ENCODE data around the gene FOXN3. TPM values are rescaled to one million over a fixed set of nuclear protein-coding genes. Genes with fewer than 3 reads are reported as not detected.

Gene FOXN3
- total RNA-seq, 4 donors from 2014 or later, result 129 to 213 (median 163) TPM

DNA sequence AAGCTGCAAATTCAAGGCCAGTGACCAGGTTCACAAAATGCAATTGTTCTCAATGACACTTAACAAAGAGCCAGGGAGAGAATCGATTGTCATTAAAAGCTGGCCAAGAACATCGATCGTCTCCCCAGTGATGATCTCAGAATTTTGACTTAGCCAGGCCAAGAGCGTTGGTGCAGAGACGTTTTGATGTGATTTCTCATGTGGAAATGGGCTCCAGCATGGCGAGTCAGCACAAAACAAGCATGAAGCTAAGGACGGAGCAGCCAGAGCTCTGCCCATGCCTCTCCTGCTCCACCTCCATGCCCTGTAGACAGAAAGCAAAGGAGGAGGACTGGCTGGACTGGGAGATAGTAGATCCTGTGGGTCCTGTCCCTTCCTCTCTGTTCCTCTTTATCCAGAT, 270.8 kb downstream of the FOXN3 start:
- Histone ChIP-seq H3K36me3 (no peaks in the 10 kb centered on the region), H3K27me3 (no peaks in the 10 kb centered on the region), H3K27ac (no peak overlapping the region), H3K4me3 (no peak overlapping the region), H3K9me3 (no peaks in the 10 kb centered on the region), H3K4me1 (no peaks in the 10 kb centered on the region)
- no peak for DNase-seq
- TF ChIP-seq, protein P1, sequence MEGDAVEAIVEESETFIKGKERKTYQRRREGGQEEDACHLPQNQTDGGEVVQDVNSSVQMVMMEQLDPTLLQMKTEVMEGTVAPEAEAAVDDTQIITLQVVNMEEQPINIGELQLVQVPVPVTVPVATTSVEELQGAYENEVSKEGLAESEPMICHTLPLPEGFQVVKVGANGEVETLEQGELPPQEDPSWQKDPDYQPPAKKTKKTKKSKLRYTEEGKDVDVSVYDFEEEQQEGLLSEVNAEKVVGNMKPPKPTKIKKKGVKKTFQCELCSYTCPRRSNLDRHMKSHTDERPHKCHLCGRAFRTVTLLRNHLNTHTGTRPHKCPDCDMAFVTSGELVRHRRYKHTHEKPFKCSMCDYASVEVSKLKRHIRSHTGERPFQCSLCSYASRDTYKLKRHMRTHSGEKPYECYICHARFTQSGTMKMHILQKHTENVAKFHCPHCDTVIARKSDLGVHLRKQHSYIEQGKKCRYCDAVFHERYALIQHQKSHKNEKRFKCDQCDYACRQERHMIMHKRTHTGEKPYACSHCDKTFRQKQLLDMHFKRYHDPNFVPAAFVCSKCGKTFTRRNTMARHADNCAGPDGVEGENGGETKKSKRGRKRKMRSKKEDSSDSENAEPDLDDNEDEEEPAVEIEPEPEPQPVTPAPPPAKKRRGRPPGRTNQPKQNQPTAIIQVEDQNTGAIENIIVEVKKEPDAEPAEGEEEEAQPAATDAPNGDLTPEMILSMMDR (IDR thresholded peaks at IDR 0.05), result no peak
- no peak for TF ChIP-seq POLR2A (IDR thresholded peaks at IDR 0.05)

DNA sequence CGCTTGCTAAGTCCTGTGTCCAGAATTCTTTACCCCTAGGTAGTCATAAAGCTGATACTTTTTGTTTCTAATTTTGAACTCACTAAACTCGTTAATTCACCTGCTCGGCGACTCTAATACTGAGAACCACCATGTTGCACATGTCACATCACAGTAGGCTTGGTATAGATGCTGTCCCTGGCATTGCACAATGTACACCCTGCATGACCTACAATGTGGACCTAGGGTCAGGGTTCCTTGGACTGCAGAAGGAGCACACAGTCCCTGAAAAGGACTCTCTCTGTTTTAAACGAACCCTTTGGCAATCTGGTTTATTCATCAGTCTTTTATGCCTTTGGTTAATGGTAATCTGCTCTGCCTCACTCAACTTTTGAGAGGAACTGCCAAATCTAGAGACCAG, 272.4 kb downstream of the FOXN3 start:
- TF ChIP-seq, protein P1 (IDR thresholded peaks at IDR 0.05), result no peak
- no peak for TF ChIP-seq POLR2A (IDR thresholded peaks at IDR 0.05)
- H3K4me1 ChIP-seq, result no peaks in the 10 kb centered on the region
- no peak overlapping the region for H3K27ac ChIP-seq
- no peaks in the 10 kb centered on the region for H3K36me3 ChIP-seq
- H3K4me3 ChIP-seq, result no peak overlapping the region
- no peak for DNase-seq
- H3K27me3 ChIP-seq, result no peaks in the 10 kb centered on the region
- no peaks in the 10 kb centered on the region for H3K9me3 ChIP-seq

DNA sequence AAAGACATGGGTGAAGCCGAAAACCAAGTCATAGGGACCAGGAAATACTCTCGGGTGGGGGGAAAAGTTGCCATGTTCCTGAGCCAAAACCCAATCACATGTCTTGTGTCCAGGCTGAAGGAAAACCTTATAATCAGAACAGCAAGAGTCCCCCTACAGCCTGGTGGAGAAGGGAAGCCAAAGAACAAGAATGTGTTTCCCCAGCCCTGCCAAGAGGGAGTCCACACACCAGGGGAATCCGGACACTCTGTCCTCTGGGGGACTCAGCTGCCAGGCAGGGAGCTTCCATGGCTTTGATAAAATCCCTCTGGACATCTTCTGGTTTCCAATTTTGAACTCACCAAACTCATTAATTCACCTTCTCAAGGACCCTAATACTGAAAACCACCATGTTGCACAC, 273.0 kb downstream of the FOXN3 start:
- no peaks in the 10 kb centered on the region for H3K36me3 ChIP-seq
- DNase-seq, result no peak
- no peaks in the 10 kb centered on the region for H3K27me3 ChIP-seq
- H3K9me3 ChIP-seq, result no peaks in the 10 kb centered on the region
- no peaks in the 10 kb centered on the region for H3K4me1 ChIP-seq
- H3K27ac ChIP-seq, result no peak overlapping the region
- TF ChIP-seq POLR2A (IDR thresholded peaks at IDR 0.05), result no peak
- TF ChIP-seq, protein P1 (IDR thresholded peaks at IDR 0.05), result no peak
- no peak overlapping the region for H3K4me3 ChIP-seq

DNA sequence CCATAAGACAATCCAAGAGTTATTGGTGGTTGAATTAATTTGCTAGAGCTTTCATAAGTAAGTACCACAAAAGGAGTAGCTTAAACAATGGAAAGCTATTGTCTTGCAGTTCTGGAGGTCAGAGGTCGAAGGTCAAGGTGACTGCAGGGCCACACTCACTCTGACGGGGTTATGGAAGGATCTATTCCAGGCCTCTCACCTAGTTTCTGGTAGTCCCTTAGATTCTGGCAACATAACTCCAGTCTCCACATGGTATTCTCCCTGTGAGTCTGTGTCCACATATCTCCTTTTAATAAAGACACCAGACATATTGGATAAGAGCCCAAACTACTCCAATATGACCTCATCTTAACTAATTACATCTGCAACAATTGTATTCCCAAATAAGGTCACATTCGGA, 273.4 kb downstream of the FOXN3 start:
- no peaks in the 10 kb centered on the region for H3K4me1 ChIP-seq
- no peaks in the 10 kb centered on the region for H3K27me3 ChIP-seq
- no peaks in the 10 kb centered on the region for H3K9me3 ChIP-seq
- H3K4me3 ChIP-seq, result no peak overlapping the region
- no peak overlapping the region for H3K27ac ChIP-seq
- TF ChIP-seq, protein P1 (IDR thresholded peaks at IDR 0.05), result no peak
- TF ChIP-seq POLR2A (IDR thresholded peaks at IDR 0.05), result no peak
- H3K36me3 ChIP-seq, result no peaks in the 10 kb centered on the region
- DNase-seq, result no peak

DNA sequence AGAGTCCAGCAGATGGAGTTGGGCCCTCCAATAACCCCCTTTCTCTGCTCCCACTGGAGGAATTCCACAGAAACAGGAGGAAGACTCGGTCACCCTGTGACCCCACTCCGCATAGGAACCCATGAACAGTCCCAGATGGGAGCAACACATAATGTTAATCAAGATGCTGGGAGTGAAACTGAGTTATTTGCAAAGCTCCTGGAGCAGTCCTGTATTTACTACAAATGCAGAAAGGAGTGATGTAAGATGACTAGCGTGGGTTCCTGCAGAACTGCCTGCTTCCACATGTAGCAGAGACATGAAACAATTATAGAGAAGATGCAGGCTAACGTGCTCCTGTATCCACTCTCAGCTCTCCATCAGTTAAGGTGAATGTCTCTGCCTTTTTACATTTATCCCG, 274.7 kb downstream of the FOXN3 start:
- Histone ChIP-seq H3K27me3 (no peaks in the 10 kb centered on the region), H3K36me3 (no peaks in the 10 kb centered on the region), H3K27ac (no peak overlapping the region), H3K4me3 (no peak overlapping the region), H3K9me3 (no peaks in the 10 kb centered on the region), H3K4me1 (no peaks in the 10 kb centered on the region)
- DNase-seq, result no peak
- no peak for TF ChIP-seq POLR2A (IDR thresholded peaks at IDR 0.05)
- TF ChIP-seq, protein P1 (IDR thresholded peaks at IDR 0.05), result no peak

DNA sequence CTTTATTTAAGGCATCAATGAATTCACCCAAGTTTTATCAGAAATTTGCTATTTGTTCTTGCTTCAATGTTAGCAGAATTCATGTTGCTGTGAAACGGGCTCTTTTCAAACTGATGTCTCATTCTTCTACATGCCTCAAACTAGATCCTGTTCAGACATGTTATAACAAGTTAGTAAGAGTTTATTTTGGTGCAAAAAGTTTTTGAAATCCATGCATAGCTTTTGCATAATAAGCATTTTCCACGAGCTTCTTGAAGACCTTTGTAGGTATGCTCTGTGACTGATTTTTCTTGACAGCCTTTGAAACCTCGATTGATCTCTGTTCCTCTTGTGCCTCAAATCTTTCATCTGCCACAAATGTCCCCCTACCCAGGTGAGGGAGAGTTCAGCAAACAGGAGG, 275.2 kb downstream of the FOXN3 start:
- no peaks in the 10 kb centered on the region for H3K9me3 ChIP-seq
- H3K4me1 ChIP-seq, result no peaks in the 10 kb centered on the region
- no peak overlapping the region for H3K4me3 ChIP-seq
- DNase-seq, result no peak
- TF ChIP-seq POLR2A (IDR thresholded peaks at IDR 0.05), result no peak
- TF ChIP-seq, protein P1 (IDR thresholded peaks at IDR 0.05), result no peak
- no peaks in the 10 kb centered on the region for H3K27me3 ChIP-seq
- H3K27ac ChIP-seq, result no peak overlapping the region
- H3K36me3 ChIP-seq, result no peaks in the 10 kb centered on the region
